ENCODE results near the gene PIK3R5.

DNA sequence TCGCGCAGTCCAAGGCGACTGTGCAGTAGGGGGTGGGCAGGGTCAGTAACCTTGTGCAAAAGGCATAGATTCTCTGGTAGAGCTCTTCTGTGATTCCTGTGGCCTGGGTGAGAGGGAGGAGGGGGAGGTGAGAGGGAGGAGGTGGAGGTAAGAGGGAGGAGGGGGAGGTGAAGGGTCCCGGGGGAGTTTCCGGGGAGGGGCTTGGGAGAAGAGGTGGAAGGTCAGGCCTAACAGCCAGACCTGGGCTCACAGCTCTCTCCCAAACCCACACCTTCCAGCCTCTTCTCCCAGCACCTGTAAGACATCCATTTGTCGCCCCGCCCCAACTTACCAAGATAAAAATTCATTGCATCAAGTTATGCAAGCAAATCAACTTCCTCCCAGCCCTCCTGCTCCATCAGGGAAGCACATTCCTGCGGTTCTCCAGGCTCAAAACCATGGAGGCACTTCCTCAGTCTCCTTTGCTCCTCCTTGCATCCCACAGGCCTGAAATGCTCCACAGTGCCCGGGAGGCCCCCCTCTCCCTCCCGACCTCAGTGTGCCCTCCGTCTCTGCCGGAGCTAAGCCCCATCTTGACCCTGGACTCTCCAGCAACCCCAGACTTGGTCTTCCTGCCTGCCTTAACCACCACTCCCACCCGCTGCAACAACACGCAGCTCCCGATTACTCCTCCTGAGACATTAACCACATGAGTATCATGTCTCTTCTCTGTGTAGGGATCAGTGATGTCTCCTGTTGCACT, 128.5 kb downstream of the PIK3R5 start:
- TF ChIP-seq, protein P1, sequence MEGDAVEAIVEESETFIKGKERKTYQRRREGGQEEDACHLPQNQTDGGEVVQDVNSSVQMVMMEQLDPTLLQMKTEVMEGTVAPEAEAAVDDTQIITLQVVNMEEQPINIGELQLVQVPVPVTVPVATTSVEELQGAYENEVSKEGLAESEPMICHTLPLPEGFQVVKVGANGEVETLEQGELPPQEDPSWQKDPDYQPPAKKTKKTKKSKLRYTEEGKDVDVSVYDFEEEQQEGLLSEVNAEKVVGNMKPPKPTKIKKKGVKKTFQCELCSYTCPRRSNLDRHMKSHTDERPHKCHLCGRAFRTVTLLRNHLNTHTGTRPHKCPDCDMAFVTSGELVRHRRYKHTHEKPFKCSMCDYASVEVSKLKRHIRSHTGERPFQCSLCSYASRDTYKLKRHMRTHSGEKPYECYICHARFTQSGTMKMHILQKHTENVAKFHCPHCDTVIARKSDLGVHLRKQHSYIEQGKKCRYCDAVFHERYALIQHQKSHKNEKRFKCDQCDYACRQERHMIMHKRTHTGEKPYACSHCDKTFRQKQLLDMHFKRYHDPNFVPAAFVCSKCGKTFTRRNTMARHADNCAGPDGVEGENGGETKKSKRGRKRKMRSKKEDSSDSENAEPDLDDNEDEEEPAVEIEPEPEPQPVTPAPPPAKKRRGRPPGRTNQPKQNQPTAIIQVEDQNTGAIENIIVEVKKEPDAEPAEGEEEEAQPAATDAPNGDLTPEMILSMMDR (conservative IDR thresholded peaks at IDR 0.05 in 1 of 2, IDR thresholded peaks at IDR 0.05 in 1 of 2; ENCODE audit: low read depth in 1 of 2, low read length in 2 of 2): no peak
- no peak for TF ChIP-seq EZH2 (IDR thresholded peaks at IDR 0.05; ENCODE audit: low read length, missing control alignments)

Data from fibroblast of lung (primary cell).